ENCODE results near the gene GMCL2.

GMCL2 gene

GRCh38 chr5:178227929-178228328 lies 40.8 kb upstream of the GMCL2 start:
- Histone ChIP-seq H3K4me3 (ENCODE audit: insufficient read depth, low read length, poor library complexity, severe bottlenecking) (no peak overlapping the region), H3K9me2 (replicated peaks; ENCODE audit: insufficient read depth, low read length) (no peaks in the 10 kb centered on the region), H2AFZ (ENCODE audit: low read depth, low read length, severe bottlenecking) (no peak overlapping the region), H3K27me3 (ENCODE audit: low read length) (no peaks in the 10 kb centered on the region), H3K9ac (ENCODE audit: low read length) (no peak overlapping the region), H3K9me3 (ENCODE audit: insufficient read depth, low read length) (no peaks in the 10 kb centered on the region), H3K27ac (ENCODE audit: low read depth, low read length) (no peak overlapping the region), H3K4me2 (ENCODE audit: low read depth, low read length, poor library complexity, severe bottlenecking) (no peak overlapping the region), H4K20me1 (ENCODE audit: low read depth, low read length) (no peaks in the 10 kb centered on the region), H3F3A (ENCODE audit: insufficient read depth) (peaks cover 5% of the 10 kb centered on the region; the same call in 1 of the 2 replicates), H3K79me2 (ENCODE audit: insufficient read depth, low read length) (peaks cover 27% of the 10 kb centered on the region), H3K36me3 (ENCODE audit: low read length) (no peaks in the 10 kb centered on the region; the same call in 1 of the 2 replicates)
- TF ChIP-seq EZH2phosphoT487 (conservative IDR thresholded peaks at IDR 0.05; ENCODE audit: low read length) (no peak), CTCF (IDR thresholded peaks at IDR 0.05; ENCODE audit: insufficient read depth, low read length, poor library complexity, severe bottlenecking) (no peak)

DNA sequence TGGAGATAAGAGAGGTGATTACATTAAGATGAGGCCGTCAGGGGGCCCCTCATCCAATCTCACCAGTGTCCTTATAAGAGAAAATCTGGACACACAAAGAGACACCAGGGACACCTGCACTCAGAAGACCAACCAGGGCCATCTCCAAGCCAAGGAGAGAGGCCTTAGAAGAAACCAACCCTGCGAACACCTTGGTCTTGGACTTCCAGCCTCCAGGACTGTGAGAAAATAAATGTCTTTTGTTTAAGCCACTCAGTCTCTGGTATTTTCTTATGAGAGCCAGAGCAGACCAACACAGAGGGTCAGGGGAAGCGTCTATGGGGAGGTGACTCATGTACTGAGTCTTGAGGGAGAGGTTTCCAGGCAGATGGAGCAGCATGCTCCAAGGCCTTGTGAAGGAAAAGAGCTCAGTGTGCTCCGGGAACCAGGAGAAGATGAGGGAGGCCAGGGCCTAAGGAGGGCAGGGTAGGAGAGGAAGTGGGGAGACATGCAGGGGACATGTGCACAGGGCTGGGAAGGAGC lies 40.0 kb upstream of the GMCL2 start:
- Histone ChIP-seq H4K20me1 (ENCODE audit: low read depth, low read length) (no peaks in the 10 kb centered on the region), H3K4me3 (ENCODE audit: insufficient read depth, low read length, poor library complexity, severe bottlenecking) (no peak overlapping the region), H3K36me3 (ENCODE audit: low read length) (no peaks in the 10 kb centered on the region; the same call in 1 of the 2 replicates), H3K9ac (ENCODE audit: low read length) (no peak overlapping the region), H3K9me2 (replicated peaks; ENCODE audit: insufficient read depth, low read length) (no peaks in the 10 kb centered on the region), H3K27ac (ENCODE audit: low read depth, low read length) (no peak overlapping the region), H3K4me2 (ENCODE audit: low read depth, low read length, poor library complexity, severe bottlenecking) (no peak overlapping the region), H3K27me3 (ENCODE audit: low read length) (no peaks in the 10 kb centered on the region), H2AFZ (ENCODE audit: low read depth, low read length, severe bottlenecking) (no peak overlapping the region), H3K79me2 (ENCODE audit: insufficient read depth, low read length) (peaks cover 27% of the 10 kb centered on the region), H3F3A (ENCODE audit: insufficient read depth) (no peaks in the 10 kb centered on the region), H3K9me3 (ENCODE audit: insufficient read depth, low read length) (no peaks in the 10 kb centered on the region)
- no peak for TF ChIP-seq EZH2phosphoT487 (conservative IDR thresholded peaks at IDR 0.05; ENCODE audit: low read length)
- no peak for TF ChIP-seq CTCF (IDR thresholded peaks at IDR 0.05; ENCODE audit: insufficient read depth, low read length, poor library complexity, severe bottlenecking)

DNA sequence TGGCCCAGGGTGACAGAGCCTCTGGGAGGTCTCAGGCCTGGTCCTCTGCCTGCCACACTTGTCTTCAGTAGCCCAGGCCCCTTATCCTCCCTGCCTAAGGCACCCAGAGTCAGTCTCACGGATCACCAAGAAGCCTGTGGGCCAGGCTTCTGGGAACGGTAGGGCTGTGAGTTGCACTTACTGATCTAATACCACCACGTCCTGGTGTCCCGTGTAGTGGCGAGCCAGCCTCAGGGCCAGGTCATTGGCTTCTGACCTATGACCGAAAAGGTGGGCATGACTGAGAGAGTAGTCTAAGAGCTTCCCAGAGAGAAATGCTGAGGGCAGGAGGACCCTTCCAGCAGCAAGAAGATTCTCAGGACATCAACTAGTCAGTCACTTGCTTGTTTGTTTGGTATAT lies 38.0 kb upstream of the GMCL2 start:
- no peak overlapping the region for H3K4me3 ChIP-seq (ENCODE audit: insufficient read depth, low read length, poor library complexity, severe bottlenecking)
- no peak overlapping the region for H3K27ac ChIP-seq (ENCODE audit: low read depth, low read length)
- H3K4me2 ChIP-seq (ENCODE audit: low read depth, low read length, poor library complexity, severe bottlenecking), result no peak overlapping the region
- H3K9me2 ChIP-seq (replicated peaks; ENCODE audit: insufficient read depth, low read length), result no peaks in the 10 kb centered on the region
- H3K36me3 ChIP-seq (ENCODE audit: low read length), result no peaks in the 10 kb centered on the region; the same call in 1 of the 2 replicates
- H3K27me3 ChIP-seq (ENCODE audit: low read length), result no peaks in the 10 kb centered on the region
- TF ChIP-seq CTCF (IDR thresholded peaks at IDR 0.05; ENCODE audit: insufficient read depth, low read length, poor library complexity, severe bottlenecking) (no peak), EZH2phosphoT487 (conservative IDR thresholded peaks at IDR 0.05; ENCODE audit: low read length) (no peak)
- H3K79me2 ChIP-seq (ENCODE audit: insufficient read depth, low read length), result peaks cover 8% of the 10 kb centered on the region; the same call in 1 of the 2 replicates
- no peak overlapping the region for H3K9ac ChIP-seq (ENCODE audit: low read length)
- no peaks in the 10 kb centered on the region for H3K9me3 ChIP-seq (ENCODE audit: insufficient read depth, low read length)
- peaks cover 4% of the 10 kb centered on the region; the same call in 1 of the 2 replicates for H3F3A ChIP-seq (ENCODE audit: insufficient read depth)
- no peak overlapping the region for H2AFZ ChIP-seq (ENCODE audit: low read depth, low read length, severe bottlenecking)
- H4K20me1 ChIP-seq (ENCODE audit: low read depth, low read length), result no peaks in the 10 kb centered on the region
